DMS 273 treated with DMSO at 0.1 percent for 48 hours (cell line): ENCODE measurements around the gene E2F4.

ENCODE experiments used
- DNase-seq: peaks from one replicate; lab custom pipeline; 2025; lab: John Stamatoyannopoulos, UW

E2F4 gene

DNA sequence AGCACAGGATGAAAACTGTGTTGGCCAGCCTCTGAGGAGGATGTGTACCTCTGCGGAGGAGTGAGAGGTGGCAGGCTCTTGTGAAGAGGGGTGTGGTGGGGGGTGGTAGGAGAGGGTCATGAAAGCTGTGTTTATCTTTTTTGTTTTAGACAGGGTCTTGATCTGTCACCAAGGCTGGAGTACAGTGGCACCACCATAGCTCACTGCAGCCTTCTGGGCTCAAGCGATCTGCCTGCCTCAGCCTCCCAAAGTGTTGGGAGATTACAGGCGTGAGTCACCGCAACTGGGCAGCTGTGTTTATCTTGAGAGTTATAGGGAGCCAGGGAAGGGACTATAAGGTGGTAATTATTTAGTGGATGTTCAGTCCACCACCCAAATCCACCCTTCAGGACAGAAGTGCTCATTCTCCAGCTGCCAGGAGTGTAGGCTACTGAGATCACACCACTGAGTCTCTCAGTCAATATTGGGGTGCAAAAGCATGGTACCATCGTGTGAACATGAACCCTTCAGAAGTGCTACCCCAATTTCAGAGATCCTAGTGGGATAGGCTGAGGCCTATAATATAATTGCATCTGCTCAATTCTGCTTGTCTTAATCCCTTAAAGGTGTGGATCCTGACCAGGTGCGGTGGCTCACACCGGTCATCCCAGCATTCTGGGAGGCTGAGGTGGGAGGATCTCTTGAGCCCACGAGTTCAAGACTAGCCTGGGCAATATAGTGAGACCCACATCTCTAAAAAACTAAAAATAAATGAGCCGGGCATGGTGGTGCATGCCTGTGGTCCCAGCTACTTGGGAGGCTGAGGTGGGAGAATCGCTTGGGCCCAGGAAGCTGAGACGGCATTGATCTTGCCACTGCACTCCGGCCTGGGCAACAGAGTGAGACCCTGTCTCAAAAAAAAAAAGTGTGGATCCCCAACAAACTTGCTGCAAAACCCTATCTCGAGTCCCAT is 1.2 kb upstream of the E2F4 start:
- DNase-seq = no peak

DNA sequence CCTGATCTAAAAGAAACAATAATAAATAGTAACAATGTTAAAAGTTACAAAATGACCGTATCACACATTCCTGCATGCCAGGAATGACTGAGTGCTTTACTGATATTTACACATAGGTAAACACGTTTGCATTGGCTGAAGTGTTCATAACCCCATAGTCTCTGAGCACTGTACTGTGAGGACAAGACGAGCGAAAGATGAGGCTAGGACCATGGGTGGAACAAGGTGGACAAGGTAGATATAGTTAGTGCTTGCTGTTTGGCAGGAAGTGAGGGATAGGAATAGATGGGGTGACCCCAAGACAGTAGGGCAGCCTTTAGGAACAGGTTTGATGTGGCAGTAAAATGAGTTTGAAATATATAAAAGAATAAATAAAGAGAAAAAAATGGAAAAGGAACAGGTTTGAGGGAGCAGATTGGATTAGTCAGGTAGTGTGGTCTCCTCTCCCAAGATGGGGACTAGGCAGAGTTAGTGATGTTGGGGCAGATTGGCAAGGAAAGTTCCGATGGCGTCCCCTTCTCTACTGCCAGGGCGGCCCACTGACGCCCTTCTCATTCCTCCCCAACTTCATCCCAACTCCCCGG is 452 bp upstream of the E2F4 start:
- DNase-seq = no peak

- no peak for DNase-seq
These were observed 916 bp downstream of the E2F4 start for GRCh38 chr16:67192781-67193361.

DNA sequence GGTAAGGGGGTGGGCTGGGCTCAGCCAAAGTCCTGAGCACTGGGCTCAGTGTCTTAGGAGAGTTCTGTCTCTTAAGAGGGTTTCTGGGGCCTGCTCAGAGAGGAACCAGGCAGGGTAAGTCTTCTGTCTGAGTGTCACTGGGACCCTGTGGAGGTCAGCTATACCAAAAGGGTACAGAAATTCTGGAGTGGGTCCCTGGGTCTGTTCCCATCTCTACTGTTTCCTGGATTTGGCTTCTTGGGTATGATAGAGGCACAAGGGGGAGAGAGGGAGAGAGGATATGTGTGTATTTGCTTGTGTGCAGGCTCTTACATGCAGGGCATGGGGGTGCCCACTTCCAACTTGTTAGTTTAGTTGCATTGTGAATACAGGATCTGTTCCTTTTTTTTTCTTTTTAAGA is 1.6 kb downstream of the E2F4 start:
- DNase-seq = no peak

GRCh38 chr16:67194260-67194659 is 2.3 kb downstream of the E2F4 start:
- DNase-seq = no peak

DNA sequence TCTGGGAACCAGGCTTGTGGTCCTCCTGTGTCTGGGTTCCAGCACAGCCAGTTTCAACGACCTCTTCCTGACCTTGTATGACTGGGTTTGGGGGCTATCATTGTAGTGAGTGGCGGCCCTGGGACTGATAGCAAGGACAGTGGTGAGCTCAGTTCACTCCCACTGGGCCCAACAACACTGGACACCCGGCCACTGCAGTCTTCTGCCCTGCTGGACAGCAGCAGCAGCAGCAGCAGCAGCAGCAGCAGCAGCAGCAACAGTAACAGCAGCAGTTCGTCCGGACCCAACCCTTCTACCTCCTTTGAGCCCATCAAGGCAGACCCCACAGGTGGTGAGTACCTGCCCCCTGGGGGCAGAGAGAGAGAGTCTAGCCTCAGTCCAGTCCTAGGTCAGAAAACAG is 3.7 kb downstream of the E2F4 start:
- DNase-seq = no peak

GRCh38 chr16:67196881-67197280 is 4.9 kb downstream of the E2F4 start:
- no peak for DNase-seq

- DNase-seq = no peak
These were observed 5.7 kb downstream of the E2F4 start for GRCh38 chr16:67197704-67198103.

- DNase-seq = peak; percentile 49
These were observed 6.3 kb downstream of the E2F4 start for GRCh38 chr16:67198238-67198734.

DNA sequence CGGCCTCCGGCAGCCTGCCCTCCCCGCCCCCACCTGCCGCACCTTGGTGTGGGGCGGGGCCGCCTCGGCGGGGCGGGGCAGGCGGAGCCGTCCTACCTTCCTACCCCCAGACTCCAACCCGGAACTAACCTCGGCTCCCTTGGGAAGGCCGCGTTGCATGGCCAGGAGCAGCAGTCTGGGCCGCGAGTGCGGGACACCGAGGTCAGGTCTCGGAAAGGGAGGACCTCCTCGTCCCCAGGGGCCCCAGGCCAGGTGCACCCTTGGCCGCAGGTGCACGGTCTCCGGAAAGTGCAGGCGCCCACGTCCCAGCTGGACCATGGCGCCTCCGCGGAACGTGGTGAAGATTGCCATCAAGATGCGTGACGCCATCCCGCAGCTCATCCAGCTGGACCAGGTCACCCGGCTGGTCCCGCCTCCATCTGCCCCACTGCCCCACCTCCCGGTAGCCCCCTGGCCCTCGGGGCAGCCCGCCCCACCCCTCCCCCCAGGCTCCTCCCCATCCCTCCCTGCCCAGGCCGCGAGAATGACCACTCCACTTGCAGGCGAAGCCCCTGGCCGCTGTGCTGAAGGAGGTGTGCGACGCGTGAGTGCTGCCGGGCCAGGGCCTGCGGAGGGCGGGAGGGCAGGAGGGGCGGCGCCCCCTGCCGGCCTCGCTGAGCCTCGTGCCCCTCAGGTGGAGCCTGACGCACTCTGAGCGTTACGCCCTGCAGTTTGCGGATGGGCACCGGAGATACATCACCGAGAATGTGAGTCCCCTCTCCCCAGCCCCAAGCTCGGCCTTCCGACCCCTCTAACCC is 7.3 kb downstream of the E2F4 start, which contains the start of gene ELMO3:
ELMO3 (plus strand) TSS at position 121 of the 797 bp plus-strand sequence; CDS start at position 317, 196 bp downstream.
- no peak for DNase-seq

- DNase-seq = no peak
These were observed 7.8 kb downstream of the E2F4 start for GRCh38 chr16:67199808-67200198.

GRCh38 chr16:67200491-67200890 is 8.5 kb downstream of the E2F4 start:
- DNase-seq = no peak

DNA sequence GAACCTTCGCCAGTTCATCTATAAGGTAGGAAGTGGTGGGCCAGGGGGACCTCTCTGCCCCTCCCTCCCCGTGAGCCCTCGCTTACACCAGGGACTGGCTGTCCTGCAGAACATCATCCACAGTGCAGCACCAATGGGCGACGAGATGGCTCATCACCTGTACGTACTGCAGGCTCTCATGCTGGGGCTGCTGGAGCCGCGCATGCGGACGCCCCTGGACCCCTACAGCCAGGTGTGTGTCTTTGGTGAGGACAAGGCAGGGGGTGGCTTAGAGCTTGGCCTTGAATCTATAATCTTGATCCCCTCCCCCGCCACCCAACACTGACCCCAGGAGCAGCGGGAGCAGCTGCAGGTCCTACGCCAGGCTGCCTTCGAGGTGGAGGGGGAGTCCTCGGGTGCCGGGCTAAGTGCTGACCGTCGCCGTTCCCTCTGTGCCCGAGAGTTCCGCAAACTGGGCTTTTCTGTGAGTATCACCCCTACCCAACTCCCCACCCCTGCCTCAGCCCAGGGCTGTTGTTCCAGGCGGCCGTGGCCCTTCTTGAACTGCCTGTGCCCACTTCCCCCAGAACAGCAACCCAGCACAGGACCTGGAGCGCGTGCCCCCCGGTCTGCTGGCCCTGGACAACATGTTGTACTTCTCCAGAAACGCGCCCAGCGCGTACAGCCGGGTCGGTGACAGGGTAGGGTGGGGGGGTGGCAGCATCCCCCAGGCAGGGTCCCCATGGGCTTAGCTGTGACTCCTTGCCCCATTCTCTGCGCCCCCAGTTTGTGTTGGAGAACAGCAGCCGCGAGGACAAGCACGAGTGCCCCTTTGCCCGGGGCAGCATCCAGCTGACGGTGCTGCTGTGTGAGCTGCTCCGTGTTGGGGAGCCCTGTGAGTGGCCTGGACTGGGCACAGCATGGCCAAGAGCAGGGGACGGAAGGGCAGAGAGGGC is 9.7 kb downstream of the E2F4 start:
- no peak for DNase-seq

DNA sequence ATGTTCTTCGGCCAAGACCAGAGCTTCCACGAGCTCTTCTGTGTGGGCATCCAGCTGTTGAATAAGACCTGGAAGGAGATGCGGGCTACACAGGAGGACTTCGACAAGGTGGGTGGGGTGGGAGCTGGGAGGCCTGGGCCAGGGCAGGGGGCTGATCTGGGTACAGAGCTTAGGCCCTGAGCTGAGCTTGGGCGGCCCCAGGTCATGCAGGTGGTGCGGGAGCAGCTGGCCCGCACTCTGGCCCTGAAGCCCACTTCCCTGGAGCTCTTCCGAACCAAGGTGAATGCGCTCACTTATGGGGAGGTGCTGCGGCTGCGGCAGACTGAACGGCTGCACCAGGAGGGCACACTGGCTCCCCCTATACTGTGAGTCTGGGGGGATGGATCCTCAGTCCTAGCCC is 10.5 kb downstream of the E2F4 start:
- no peak for DNase-seq

- no peak for DNase-seq
These were observed 11.1 kb downstream of the E2F4 start for GRCh38 chr16:67202956-67203493.

GRCh38 chr16:67204076-67204475 is 12.1 kb downstream of the E2F4 start:
- no peak for DNase-seq

DNA sequence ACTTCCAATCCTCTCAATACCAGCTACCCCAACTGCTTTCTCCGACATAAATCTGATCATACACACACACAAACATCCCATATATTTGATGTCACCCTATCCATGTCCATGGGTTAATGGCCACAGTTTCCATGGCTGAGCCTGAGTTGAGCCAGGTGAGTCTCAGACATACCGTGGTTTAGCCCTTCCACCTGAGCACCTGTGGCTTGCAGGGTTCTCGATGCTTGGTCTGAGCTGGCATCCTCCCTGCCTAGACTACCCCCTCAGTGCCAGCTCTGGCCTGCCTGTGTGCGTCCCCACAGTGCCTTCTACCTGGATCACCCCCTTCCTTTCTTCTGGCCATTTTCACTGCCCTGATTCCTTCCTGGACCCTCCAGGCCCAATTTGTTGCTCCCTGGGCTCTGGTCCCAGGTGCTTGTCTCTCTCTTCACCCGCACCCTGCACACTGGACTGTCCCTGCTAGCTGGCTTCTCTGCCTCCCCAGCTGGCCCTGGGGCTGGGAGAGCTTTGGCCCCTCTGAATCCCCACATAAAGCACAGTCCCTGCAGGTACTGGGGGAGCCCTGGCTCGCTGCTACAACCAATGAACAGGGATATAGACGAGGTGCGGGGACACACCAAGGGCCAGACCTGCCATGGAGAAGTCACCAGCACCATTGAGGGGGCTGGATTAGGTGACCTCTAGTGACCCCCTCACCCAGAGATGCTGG is 14.3 kb downstream of the E2F4 start:
- no peak for DNase-seq

DNA sequence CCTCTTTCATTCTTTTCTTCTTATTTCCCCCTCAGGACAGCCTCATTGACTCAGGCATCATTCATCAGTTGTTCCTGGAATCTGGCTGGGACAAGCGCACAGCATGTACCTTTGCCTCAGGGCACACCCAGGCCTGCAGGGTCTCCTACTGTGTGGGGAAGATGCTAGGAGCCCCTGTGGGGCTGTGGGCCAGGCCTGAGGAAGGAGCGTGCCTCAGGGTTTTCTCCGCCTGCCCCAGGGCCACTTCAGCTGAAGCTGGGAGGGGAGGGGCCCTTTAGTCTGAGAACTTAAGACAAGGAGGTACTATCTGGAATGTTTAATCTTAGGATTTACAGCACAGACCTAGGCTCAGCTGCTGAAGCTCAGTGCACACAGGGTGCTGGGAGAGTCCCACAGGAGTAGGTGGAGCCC is 14.9 kb downstream of the E2F4 start:
- no peak for DNase-seq

DNA sequence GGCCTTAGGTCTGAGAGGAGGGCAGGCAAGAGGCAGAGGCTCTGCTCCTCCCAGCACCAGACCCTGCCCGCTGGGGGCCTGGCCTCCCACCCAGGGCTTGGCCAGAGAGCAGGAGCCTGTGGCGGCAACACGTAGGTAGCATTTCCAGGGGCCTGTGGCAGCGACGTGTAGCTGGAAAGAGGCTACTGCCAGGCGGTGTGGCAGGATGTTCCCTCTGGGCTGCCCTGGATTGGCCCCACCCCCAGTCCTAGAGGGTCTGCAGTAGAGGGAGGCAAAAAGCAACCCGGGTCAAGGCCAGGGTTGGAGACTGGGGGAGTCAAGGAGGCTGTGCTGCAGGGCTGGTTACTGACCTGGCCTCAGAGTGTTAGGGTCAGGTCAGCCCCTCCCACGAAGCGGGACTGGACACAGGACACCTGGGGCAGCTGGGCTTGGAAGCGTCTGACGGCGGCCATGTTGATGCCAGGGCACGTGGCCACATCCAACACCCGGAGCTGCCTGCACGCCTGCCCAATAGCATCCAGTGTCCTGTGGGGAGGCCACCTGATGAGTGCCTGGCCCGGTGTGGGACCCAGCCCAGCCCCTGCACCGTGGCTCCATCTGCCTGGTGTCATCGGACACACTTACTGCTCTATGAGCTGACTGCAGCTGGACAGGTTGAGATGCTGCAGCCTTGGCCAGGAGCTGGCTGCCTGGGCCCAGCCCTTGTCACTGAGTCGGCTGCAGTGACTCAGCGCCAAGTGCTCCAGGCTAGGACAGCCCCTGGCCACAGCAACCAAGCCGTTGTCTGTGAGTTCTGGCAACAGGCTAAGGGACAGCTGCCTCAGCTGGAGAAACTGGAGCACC is 15.5 kb downstream of the E2F4 start:
- no peak for DNase-seq
